Subcutaneous adipose tissue (tissue), 4 donors: ENCODE results near the gene RAB3IP. TPM values are rescaled to one million over a fixed set of nuclear protein-coding genes. Genes with fewer than 3 reads are reported as not detected.

Source experiments
- CTCF ChIP-seq: fragments of 450-650 bp; IDR thresholded peaks from one replicate; pipeline ENCODE4 v1.5.1; 2016; ENCODE audit warnings: low read depth, mild to moderate bottlenecking, control low read depth, antibody characterized with exemption, moderate library complexity
- total RNA-seq, 4 donors: library from RNA; depleted of rRNA; stranded (reverse); fragments of >200 nt; gene quantifications; one replicate each; pipeline ENCODE4 v1.1.0, GENCODE V29; 2016

The RAB3IP gene
- total RNA-seq, 4 donors from 2014 or later = 7.5 to 24.6 (median 12.0) TPM

- TF ChIP-seq CTCF = no peak
These were observed 19.4 kb downstream of the RAB3IP start for GRCh38 chr12:69758105-69758504.

- TF ChIP-seq CTCF = no peak
These were observed 26.9 kb downstream of the RAB3IP start for GRCh38 chr12:69765515-69765914.

GRCh38 chr12:69766260-69766659 is 27.6 kb downstream of the RAB3IP start:
- TF ChIP-seq CTCF = no peak

GRCh38 chr12:69779928-69780327 is 41.3 kb downstream of the RAB3IP start:
- no peak for TF ChIP-seq CTCF

GRCh38 chr12:69783365-69783764 is 44.7 kb downstream of the RAB3IP start:
- no peak for TF ChIP-seq CTCF

- TF ChIP-seq CTCF = no peak
These were observed 50.7 kb downstream of the RAB3IP start for GRCh38 chr12:69789351-69789750.

GRCh38 chr12:69792533-69792932 is 53.9 kb downstream of the RAB3IP start:
- no peak for TF ChIP-seq CTCF
